CD8-positive, alpha-beta memory T cell (primary cell): ENCODE results near the gene SLC39A11. TPM values are rescaled to one million over a fixed set of nuclear protein-coding genes. Genes with fewer than 3 reads are reported as not detected.

Source experiments
- CTCF ChIA-PET: fragments of 350-600 bp; sonication (Branson Sonifier 250); formaldehyde crosslinking; loops from one replicate; lab custom pipeline; 2021; ENCODE audit warnings: antibody characterized with exemption; lab: Charles Lee
- POLR2A ChIA-PET: fragments of 350-600 bp; sonication (Branson Sonifier 250); formaldehyde crosslinking; loops from one replicate; lab custom pipeline; 2021; ENCODE audit warnings: antibody characterized with exemption; lab: Charles Lee
- DNase-seq, 5 donors: peaks; one replicate each; pipeline versions ENCODE4 v3.0.0 to v3.0.0-alpha.2; 2020 to 2022; ENCODE audit warnings: mixed read lengths in 1 of 5
- H3K27ac ChIP-seq: one replicate; pipeline ENCODE4 v1.7.0; 2013; ENCODE audit warnings: low read depth, mild to moderate bottlenecking, low read length, moderate library complexity
- H3K27me3 ChIP-seq: 2 replicates; pipeline ENCODE4 v1.7.0; 2013; ENCODE audit warnings: low read length, mild to moderate bottlenecking; ENCODE audit not compliant: insufficient read depth, poor library complexity, severe bottlenecking
- H3K36me3 ChIP-seq: 2 replicates; pipeline ENCODE4 v1.7.0; 2013; ENCODE audit warnings: mild to moderate bottlenecking, low read length, moderate library complexity; ENCODE audit not compliant: insufficient read depth
- H3K4me1 ChIP-seq: 2 replicates; pipeline ENCODE4 v1.7.0; 2013; ENCODE audit warnings: mild to moderate bottlenecking, low read length, moderate library complexity; ENCODE audit not compliant: insufficient read depth
- H3K4me3 ChIP-seq: 2 replicates; pipeline ENCODE4 v1.7.0; 2013; ENCODE audit warnings: mild to moderate bottlenecking, low read length
- H3K9me3 ChIP-seq: 2 replicates; pipeline ENCODE4 v1.7.0; 2013; ENCODE audit warnings: mild to moderate bottlenecking, low read length
- H3K27ac Mint-ChIP-seq, 8 donors: one replicate each; pipeline ENCODE4 v1.8.0; 2020 to 2021; ENCODE audit warnings: mixed read lengths in 8 of 8, mild to moderate bottlenecking in 6 of 8, inconsistent platforms in 3 of 8, moderate library complexity in 3 of 8
- H3K27me3 Mint-ChIP-seq, 2 donors: one replicate each; pipeline ENCODE4 v1.8.0; 2020 to 2021; ENCODE audit warnings: mixed read lengths in 2 of 2, mild to moderate bottlenecking in 1 of 2, moderate library complexity in 1 of 2
- H3K36me3 Mint-ChIP-seq, 3 donors: one replicate each; pipeline ENCODE4 v1.8.0; 2020 to 2021; ENCODE audit warnings: mixed read lengths in 3 of 3, inconsistent platforms in 1 of 3, mild to moderate bottlenecking in 1 of 3
- H3K4me1 Mint-ChIP-seq, 3 donors: one replicate each; pipeline ENCODE4 v1.8.0; 2020 to 2021; ENCODE audit warnings: mixed read lengths in 3 of 3, inconsistent platforms in 1 of 3, mild to moderate bottlenecking in 1 of 3
- H3K4me3 Mint-ChIP-seq, 7 donors: one replicate each; pipeline ENCODE4 v1.8.0; 2020 to 2021; ENCODE audit warnings: mixed read lengths in 7 of 7, mild to moderate bottlenecking in 6 of 7, moderate library complexity in 4 of 7, inconsistent platforms in 2 of 7
- H3K9me3 Mint-ChIP-seq, 5 donors: one replicate each; pipeline ENCODE4 v1.8.0; 2020 to 2022; ENCODE audit warnings: mixed read lengths in 5 of 5, mild to moderate bottlenecking in 3 of 5, moderate library complexity in 2 of 5, inconsistent platforms in 1 of 5
- polyA plus RNA-seq: library from polyadenylated mRNA; unstranded; fragments of 300-500 nt; fragmentation: Illumina TruSeq; gene quantifications from one replicate; pipeline ENCODE4 v1.2.3, GENCODE V29; 2021
- total RNA-seq, 2 experiments: library from RNA; stranded (reverse); gene quantifications; one replicate each; pipeline ENCODE4 v1.2.3, GENCODE V29; 2021

The SLC39A11 gene
- total and polyA plus RNA-seq, 3 experiments from 2014 or later: 13.1 to 18.5 (median 17.2) TPM

- H3K4me3 ChIP-seq: no peak overlapping the region
- no peaks in the 10 kb centered on the region for H3K4me1 ChIP-seq
- H3K27ac Mint-ChIP-seq: no peak overlapping the region
- no peak overlapping the region for H3K27ac ChIP-seq
- H3K27me3 ChIP-seq: no peaks in the 10 kb centered on the region
- no peaks in the 10 kb centered on the region for H3K36me3 ChIP-seq
- DNase-seq: no peak
- peaks cover 20 to 43% (median 29%) of the 10 kb centered on the region in 3 donors for H3K36me3 Mint-ChIP-seq
- POLR2A ChIA-PET: no interaction called here
- H3K27me3 Mint-ChIP-seq: no peaks in the 10 kb centered on the region
- H3K9me3 ChIP-seq: no peaks in the 10 kb centered on the region
- peaks cover 0 to 3% (median 0%) of the 10 kb centered on the region in 3 donors for H3K4me1 Mint-ChIP-seq
- no peak overlapping the region for H3K4me3 Mint-ChIP-seq
- CTCF ChIA-PET: no interaction called here
- H3K9me3 Mint-ChIP-seq: no peaks in the 10 kb centered on the region
These were observed 144.4 kb downstream of the SLC39A11 start for GRCh38 chr17:72948115-72948514.

- POLR2A ChIA-PET: no interaction called here
- H3K36me3 Mint-ChIP-seq: peaks cover 20 to 48% (median 34%) of the 10 kb centered on the region in 3 donors
- no peak for DNase-seq
- H3K27ac Mint-ChIP-seq: no peak overlapping the region
- H3K27me3 Mint-ChIP-seq: no peaks in the 10 kb centered on the region
- no peak overlapping the region for H3K27ac ChIP-seq
- peaks cover 0 to 3% (median 0%) of the 10 kb centered on the region in 3 donors for H3K4me1 Mint-ChIP-seq
- no peak overlapping the region for H3K4me3 Mint-ChIP-seq
- H3K4me3 ChIP-seq: no peak overlapping the region
- H3K36me3 ChIP-seq: no peaks in the 10 kb centered on the region
- no peaks in the 10 kb centered on the region for H3K9me3 Mint-ChIP-seq
- no peaks in the 10 kb centered on the region for H3K4me1 ChIP-seq
- H3K9me3 ChIP-seq: no peaks in the 10 kb centered on the region
- CTCF ChIA-PET: no interaction called here
- no peaks in the 10 kb centered on the region for H3K27me3 ChIP-seq
These were observed 145.0 kb downstream of the SLC39A11 start for GRCh38 chr17:72947475-72947874.

- CTCF ChIA-PET: no interaction called here
These were observed 145.8 kb downstream of the SLC39A11 start for GRCh38 chr17:72946696-72947095.

GRCh38 chr17:72946156-72946555, 146.3 kb downstream of the SLC39A11 start:
- H3K27ac ChIP-seq: no peak overlapping the region
- no peaks in the 10 kb centered on the region for H3K27me3 ChIP-seq
- CTCF ChIA-PET: no interaction called here
- no peak overlapping the region for H3K4me3 Mint-ChIP-seq
- no peaks in the 10 kb centered on the region for H3K36me3 ChIP-seq
- no peaks in the 10 kb centered on the region for H3K4me1 Mint-ChIP-seq
- no peak overlapping the region for H3K27ac Mint-ChIP-seq
- no peaks in the 10 kb centered on the region for H3K4me1 ChIP-seq
- DNase-seq: no peak
- H3K36me3 Mint-ChIP-seq: peaks cover 20 to 48% (median 35%) of the 10 kb centered on the region in 3 donors
- H3K4me3 ChIP-seq: no peak overlapping the region
- no peaks in the 10 kb centered on the region for H3K9me3 Mint-ChIP-seq
- POLR2A ChIA-PET: no interaction called here
- H3K9me3 ChIP-seq: no peaks in the 10 kb centered on the region
- H3K27me3 Mint-ChIP-seq: no peaks in the 10 kb centered on the region

More at GRCh38 chr17:72946696-72947095, 145.8 kb downstream of the SLC39A11 start:
- Mint-ChIP-seq H3K27ac (no peak overlapping the region), H3K36me3 (peaks cover 20 to 48% (median 35%) of the 10 kb centered on the region in 3 donors), H3K27me3 (no peaks in the 10 kb centered on the region), H3K4me1 (peaks cover 0 to 3% (median 0%) of the 10 kb centered on the region in 3 donors), H3K4me3 (no peak overlapping the region), H3K9me3 (no peaks in the 10 kb centered on the region)
- no peak for DNase-seq
- Histone ChIP-seq H3K4me1 (no peaks in the 10 kb centered on the region), H3K4me3 (no peak overlapping the region), H3K27ac (no peak overlapping the region), H3K27me3 (no peaks in the 10 kb centered on the region), H3K9me3 (no peaks in the 10 kb centered on the region), H3K36me3 (no peaks in the 10 kb centered on the region)
- POLR2A ChIA-PET: no interaction called here

- no peaks in the 10 kb centered on the region for H3K4me1 ChIP-seq
- H3K36me3 Mint-ChIP-seq: peaks cover 20 to 52% (median 39%) of the 10 kb centered on the region in 3 donors
- DNase-seq: no peak
- H3K4me3 Mint-ChIP-seq: no peak overlapping the region
- ChIA-PET CTCF (no interaction called here), POLR2A (no interaction called here)
- no peaks in the 10 kb centered on the region for H3K27me3 Mint-ChIP-seq
- H3K27ac Mint-ChIP-seq: no peak overlapping the region
- H3K27me3 ChIP-seq: no peaks in the 10 kb centered on the region
- no peaks in the 10 kb centered on the region for H3K4me1 Mint-ChIP-seq
- H3K36me3 ChIP-seq: no peaks in the 10 kb centered on the region
- H3K27ac ChIP-seq: no peak overlapping the region
- no peaks in the 10 kb centered on the region for H3K9me3 Mint-ChIP-seq
- H3K9me3 ChIP-seq: no peaks in the 10 kb centered on the region
- no peak overlapping the region for H3K4me3 ChIP-seq
These were observed 147.0 kb downstream of the SLC39A11 start for GRCh38 chr17:72945473-72945872.

GRCh38 chr17:72943826-72944689, 148.4 kb downstream of the SLC39A11 start:
- H3K9me3 Mint-ChIP-seq: no peaks in the 10 kb centered on the region
- CTCF ChIA-PET: no interaction called here
- H3K27me3 Mint-ChIP-seq: no peaks in the 10 kb centered on the region

GRCh38 chr17:72942579-72942978, 149.9 kb downstream of the SLC39A11 start:
- no peak for DNase-seq
- Mint-ChIP-seq H3K27ac (no peak overlapping the region), H3K4me3 (no peak overlapping the region), H3K4me1 (no peaks in the 10 kb centered on the region), H3K9me3 (no peaks in the 10 kb centered on the region), H3K36me3 (peaks cover 15 to 46% (median 32%) of the 10 kb centered on the region in 3 donors), H3K27me3 (no peaks in the 10 kb centered on the region)
- H3K9me3 ChIP-seq: no peaks in the 10 kb centered on the region
- H3K27ac ChIP-seq: no peak overlapping the region
- H3K27me3 ChIP-seq: no peaks in the 10 kb centered on the region
- no peaks in the 10 kb centered on the region for H3K4me1 ChIP-seq
- ChIA-PET CTCF (no interaction called here), POLR2A (no interaction called here)
- no peak overlapping the region for H3K4me3 ChIP-seq
- H3K36me3 ChIP-seq: no peaks in the 10 kb centered on the region

More at GRCh38 chr17:72943826-72944689, 148.4 kb downstream of the SLC39A11 start:
- no peaks in the 10 kb centered on the region for H3K4me1 ChIP-seq
- no peaks in the 10 kb centered on the region for H3K36me3 ChIP-seq
- H3K27me3 ChIP-seq: no peaks in the 10 kb centered on the region
- POLR2A ChIA-PET: no interaction called here
- Mint-ChIP-seq H3K4me3 (no peak overlapping the region), H3K27ac (no peak overlapping the region), H3K4me1 (no peaks in the 10 kb centered on the region), H3K36me3 (peaks cover 21 to 50% (median 42%) of the 10 kb centered on the region in 3 donors)
- DNase-seq: no peak
- H3K4me3 ChIP-seq: no peak overlapping the region
- H3K27ac ChIP-seq: no peak overlapping the region
- no peaks in the 10 kb centered on the region for H3K9me3 ChIP-seq

- peaks cover 5 to 35% (median 17%) of the 10 kb centered on the region in 3 donors for H3K36me3 Mint-ChIP-seq
- H3K36me3 ChIP-seq: no peaks in the 10 kb centered on the region
- H3K4me3 ChIP-seq: no peak overlapping the region
- H3K9me3 ChIP-seq: no peaks in the 10 kb centered on the region
- H3K4me3 Mint-ChIP-seq: no peak overlapping the region
- H3K27ac Mint-ChIP-seq: peak overlapping the region in 1 of 8 donors; percentile 32
- H3K27me3 ChIP-seq: no peaks in the 10 kb centered on the region
- no peaks in the 10 kb centered on the region for H3K9me3 Mint-ChIP-seq
- POLR2A ChIA-PET: no interaction called here
- H3K27me3 Mint-ChIP-seq: no peaks in the 10 kb centered on the region
- CTCF ChIA-PET: no interaction called here
- H3K4me1 ChIP-seq: no peaks in the 10 kb centered on the region
- H3K4me1 Mint-ChIP-seq: no peaks in the 10 kb centered on the region
- no peak for DNase-seq
- H3K27ac ChIP-seq: no peak overlapping the region
These were observed 152.0 kb downstream of the SLC39A11 start for GRCh38 chr17:72940496-72940895.
